ENCODE data around the gene ATXN3. TPM values are rescaled to one million over a fixed set of nuclear protein-coding genes. Genes with fewer than 3 reads are reported as not detected.

Gene ATXN3
- polyA plus RNA-seq, 1 of the 3 experiments (the other 2 are of a cell fraction): 10.2 TPM

Other genes starting within 250 kb of the ATXN3 start
- gene TC2N, start 239.0 kb downstream of the ATXN3 start, polyA plus RNA-seq (2012; rRNA removed): 0.02 TPM in 1 of 2 replicates, not detected in the other
- 36.7 and 39.8 TPM in 2 replicates for gene FBLN5, start 158.9 kb downstream of the ATXN3 start, polyA plus RNA-seq (2012; rRNA removed)
- 4.6 and 7.2 TPM in 2 replicates for gene TRIP11, start 66.5 kb downstream of the ATXN3 start, polyA plus RNA-seq (2012; rRNA removed)
- 298 and 326 TPM in 2 replicates for gene NDUFB1, start 15.1 kb upstream of the ATXN3 start, polyA plus RNA-seq (2012; rRNA removed)
- 11.7 and 13.5 TPM in 2 replicates for gene CPSF2, start 15.4 kb upstream of the ATXN3 start, polyA plus RNA-seq (2012; rRNA removed)
- gene SLC24A4, start 216.6 kb upstream of the ATXN3 start, polyA plus RNA-seq (2012; rRNA removed): 0.07 and 0.13 TPM in 2 replicates